OCI-M2 (cell line): ENCODE data around the gene PITPNC1.
"Not testable (repeated sequence)": the region's sequence is repeated elsewhere in the genome, so short reads cannot be mapped to it uniquely, and the experiment has no call there.

Source experiments
- DNase-seq: peaks from one replicate; lab custom pipeline; 2025; ENCODE audit not compliant: unreplicated experiment; lab: John Stamatoyannopoulos, UW

PITPNC1 gene

DNA sequence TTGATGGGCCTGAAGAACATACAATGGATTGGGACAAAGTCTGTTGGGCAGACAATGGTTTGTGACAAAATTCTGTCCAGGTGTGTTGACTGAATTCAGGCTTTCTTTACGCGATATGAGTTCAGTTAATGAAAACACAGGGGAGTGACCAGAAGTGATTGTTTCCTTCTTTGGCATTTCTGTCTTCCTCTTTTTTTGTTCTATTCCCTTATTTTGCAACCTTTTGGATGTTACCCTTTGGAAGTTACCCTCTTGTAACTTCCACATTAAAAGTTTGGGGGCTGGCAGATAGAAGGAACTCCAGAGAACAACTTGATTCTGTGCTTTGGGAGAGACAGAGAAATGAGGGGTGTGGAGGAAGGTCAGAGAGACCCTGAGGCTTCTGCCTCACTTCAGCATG is 126.7 kb downstream of the PITPNC1 start:
- DNase-seq: no peak

DNA sequence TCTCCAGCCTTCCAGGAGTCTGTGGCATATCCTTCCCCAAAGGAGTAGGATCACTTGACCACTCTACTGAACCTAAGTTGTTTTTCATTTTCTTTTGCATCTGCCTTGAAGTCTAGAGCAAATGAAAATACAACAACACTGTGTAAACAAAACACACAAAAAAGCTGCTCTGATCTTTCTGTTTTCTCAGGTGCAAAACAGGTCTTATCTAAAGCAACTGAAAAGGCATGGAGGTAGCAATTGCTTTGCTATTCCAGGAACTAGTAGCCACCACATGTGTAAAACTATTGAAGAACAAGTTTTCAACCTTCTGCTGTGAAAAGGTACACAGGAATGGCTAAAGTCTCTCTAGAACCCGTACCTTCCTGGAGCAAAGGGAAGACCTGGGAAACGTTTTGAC is 127.1 kb downstream of the PITPNC1 start:
- DNase-seq: no peak

DNA sequence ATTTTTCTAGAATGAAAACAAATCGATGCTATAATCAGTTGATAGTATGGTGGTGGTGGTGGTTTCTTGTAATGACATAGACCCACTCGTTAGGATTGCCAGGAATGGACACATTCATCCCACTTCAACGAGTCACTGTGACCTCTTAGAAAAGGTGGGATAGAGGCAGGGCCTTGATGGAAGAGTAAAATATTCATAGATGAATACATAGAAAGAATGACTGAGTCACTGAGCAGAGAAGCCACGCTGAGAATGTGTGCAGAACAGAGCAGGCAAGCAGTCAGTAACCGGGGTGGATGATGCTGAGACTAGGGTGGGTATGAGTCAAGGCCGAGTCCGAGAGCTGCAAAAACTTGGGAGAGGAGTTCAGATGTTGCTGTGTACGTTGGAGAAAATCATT is 129.9 kb downstream of the PITPNC1 start:
- DNase-seq: no peak

DNA sequence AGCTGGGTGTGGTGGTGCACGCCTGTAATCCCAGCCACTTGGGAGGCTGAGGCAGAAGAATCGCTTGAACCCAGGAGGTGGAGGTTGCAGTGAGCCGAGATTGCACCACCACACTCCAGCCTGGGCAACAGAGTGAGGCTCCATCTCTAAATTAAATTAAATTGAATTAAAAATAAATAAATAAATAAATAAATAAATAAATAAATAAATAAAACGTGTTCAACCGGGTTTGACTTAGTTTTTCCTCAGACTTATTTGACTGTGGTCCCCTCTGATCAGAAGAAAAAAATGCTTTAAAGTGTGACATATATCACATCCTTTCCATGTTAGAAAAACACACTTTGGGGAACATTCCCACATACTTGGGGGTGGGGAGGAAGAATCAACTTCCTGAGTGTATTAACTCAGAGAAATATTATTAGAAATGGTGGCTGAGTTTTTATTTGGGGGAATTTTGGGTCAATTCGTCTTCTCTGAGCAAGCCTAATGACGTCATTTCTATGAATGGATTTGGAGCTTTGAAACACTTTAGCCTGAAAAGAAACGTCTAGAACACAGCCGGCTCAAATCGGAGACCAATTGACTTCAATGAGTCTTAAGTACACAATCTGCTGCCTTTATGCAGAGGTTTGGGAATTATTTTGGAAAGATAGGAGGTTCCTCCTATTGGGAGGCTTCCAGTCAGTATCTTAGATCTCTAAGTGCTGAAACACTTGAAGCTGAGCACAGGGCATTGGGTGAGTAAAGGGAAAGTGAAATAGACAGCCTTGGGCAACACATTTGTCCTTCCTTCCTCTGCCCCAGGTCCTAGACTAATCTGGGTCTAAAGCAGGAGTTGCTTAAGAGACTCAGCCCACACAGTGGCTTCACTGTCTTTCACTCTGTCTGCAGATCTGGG is 132.6 kb downstream of the PITPNC1 start:
- no peak for DNase-seq

DNA sequence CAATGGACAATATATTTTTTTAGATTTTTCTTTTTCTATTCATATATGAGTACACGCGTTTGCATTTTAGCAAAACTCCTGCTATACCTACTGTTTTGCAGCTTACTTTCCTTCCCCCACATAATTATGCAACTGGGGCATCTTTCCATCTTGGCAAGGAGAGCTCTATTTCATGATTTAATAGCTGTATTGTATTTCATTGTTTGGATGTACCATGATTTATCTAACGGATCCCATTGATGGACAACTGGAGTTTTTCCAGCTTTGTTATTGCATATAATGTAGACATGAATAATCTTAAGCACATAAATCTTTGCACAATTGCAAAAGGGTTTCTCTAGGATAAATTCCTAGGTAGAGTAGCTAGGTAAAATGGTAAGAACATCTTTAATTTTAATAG is 133.9 kb downstream of the PITPNC1 start:
- DNase-seq: no peak

DNA sequence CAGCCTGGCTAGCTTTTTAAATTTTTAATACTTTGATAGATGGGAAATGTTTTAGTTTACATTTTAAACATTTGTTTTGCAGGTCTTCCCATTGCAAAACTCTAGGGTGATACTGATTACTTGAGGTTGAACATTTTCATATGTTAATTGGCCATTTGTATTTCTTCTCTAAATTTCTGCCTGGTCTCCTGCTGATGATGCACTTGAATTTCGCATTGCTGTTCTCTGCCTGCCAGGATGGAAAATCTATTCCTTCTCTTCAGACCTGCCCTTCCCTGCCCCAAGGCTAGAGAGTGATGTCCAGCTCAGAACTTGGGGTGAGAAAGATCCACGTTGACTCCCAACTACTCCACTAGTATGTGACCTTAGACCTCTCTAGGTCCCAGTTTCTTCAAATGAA is 134.7 kb downstream of the PITPNC1 start:
- DNase-seq: no peak

DNA sequence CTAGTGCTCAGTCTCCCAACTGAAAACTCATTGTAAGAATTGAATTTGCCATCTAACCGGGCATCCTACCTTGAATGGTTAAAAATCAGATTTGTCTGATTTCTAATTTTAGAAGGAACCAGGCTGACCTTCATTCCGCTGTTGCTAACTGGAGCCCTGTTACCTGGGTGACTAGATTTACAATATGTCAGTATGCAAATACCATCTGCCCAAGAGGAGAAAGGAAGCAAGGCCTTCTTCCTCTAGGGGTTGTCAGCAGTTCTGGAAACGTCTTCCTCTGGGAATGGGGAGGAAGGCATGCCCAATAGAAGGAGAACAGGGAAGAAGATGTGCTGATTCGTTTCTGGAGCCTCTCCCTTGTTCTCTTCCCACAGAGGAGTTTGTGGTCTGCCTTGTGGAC is 137.9 kb downstream of the PITPNC1 start:
- no peak for DNase-seq

DNA sequence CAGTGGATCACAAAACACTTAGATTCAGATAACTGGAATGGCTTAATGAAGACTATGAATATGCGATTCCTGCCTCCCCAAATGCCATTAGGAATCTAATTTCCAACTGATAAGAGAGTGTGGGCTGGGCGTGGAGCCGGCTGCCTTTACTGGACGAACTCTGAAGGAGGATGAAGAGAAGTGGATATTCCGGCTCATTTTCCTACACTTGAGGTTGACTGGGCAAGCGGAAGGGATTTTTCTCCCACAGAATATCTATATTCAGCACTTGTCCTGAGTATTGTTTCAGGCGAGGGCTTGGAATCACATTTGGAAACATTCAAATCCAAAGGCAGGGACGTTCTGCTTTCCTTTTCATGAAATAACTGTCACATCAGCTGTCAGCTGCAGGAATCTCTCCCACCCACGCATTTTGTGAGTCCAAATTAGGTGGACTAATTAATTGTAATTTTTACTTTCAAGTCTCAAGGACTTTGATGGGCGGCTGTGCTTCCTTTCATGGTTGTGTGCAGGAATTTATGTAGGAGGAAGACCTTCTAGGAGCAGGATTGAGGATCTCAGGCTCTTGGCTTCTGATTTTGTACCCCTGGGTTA is 138.5 kb downstream of the PITPNC1 start:
- DNase-seq: no peak

DNA sequence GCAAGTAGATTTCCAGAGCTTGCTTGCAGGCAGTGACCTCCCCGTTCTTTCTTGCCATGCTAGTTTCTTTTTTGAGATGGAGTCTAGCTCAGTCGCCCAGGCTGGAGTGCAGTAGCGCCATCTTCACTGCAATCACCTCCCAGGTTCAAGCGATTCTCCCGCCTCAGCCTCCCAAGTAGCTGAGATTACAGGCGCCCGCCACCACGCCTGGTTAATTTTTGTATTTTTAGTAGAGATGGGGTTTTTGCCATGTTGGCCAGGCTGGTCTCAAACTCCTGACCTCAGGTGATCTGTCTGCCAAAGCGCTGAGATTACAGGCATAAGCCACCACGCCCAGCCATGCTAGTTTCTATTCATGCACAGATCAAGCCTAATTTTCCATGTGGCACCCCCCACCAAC is 139.5 kb downstream of the PITPNC1 start:
- not testable (repeated sequence) for DNase-seq

DNA sequence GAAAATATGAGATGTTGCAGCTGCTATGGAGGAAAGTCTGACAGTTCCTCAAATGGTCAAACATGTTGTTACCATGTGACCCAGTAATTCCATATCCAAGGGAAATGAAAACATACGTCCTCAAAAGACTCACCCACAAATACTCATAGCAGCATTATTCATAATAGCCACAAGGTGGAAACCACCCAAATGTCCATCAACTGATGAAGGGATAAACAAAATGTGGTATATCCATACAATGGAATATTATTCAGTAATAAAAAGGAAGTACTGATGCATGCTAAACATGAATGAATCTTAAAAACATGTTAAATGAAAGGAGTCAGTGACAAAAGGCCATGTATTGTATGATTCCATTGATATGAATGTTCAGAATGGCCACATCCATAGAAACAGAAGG is 140.2 kb downstream of the PITPNC1 start:
- DNase-seq: no peak

DNA sequence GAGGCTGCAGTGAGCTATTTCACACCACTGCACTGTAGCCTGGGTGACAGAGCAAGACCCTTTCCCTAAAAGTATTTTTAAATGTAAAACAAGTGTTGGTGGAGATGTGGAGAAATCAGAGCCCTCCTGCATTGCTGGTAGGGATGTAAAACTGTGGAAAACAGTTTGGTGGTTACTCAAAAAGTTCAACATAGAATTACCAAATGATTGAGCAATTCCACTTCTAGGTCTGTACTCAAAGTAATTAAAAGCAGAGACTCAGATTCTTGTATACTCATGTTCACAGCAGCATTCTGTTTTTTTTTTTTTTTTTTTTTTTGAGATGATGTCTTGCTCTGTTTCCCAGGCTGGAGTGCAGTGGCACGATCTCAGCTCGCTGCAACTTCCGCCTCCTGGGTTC is 141.8 kb downstream of the PITPNC1 start:
- DNase-seq: no peak

DNA sequence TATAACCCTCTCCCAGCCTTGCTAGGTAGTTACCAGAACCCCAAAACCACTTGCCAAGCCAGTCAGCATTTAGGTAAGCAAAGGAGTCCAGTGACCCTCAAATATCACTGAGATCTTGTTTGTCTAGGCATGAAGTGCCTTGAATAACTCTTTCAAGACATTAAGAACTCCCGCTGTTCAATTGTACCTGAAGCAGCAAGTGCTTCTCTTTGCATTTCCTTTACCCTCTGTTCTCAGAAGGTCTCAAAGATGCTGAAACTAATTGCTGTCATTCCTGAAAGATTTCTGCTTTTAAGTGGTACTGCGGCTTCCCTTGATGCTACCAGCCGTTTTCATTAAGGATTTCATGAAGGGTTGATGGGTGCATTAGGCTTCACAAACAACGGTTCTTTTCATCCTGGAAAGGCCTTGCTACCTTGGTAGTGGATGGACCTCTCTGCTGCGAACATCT is 142.7 kb downstream of the PITPNC1 start:
- DNase-seq: no peak

DNA sequence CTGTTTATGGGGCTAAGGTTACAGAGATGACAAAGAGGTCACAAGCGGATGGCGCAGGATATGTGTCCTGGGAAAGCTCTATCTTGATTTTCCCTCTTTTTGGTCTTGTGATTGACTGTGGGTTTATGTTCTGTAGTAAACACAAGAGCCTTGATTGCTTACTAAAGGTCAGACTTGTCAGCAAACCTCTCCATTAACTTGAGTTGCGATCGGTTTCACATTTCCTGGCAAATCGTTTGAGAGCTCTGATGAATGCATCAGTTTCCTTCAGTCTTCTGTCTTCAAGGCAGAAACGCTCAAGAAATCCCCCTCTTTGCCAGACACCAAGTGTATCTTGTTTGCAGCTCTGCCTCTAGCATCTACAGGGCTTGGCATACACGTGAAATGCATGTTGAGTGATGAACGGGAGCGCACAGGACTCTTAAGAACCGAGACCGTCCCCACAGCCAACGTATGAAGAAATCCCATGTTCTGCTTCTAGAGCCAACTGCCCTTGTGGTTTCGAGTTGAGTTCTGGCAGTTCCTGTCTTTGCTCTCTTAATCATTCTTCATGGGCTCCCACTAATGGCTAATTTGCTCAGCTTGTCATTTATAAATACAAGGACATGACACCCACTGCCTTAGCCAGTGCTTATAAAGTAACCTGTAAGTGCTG is 143.3 kb downstream of the PITPNC1 start:
- DNase-seq: no peak

DNA sequence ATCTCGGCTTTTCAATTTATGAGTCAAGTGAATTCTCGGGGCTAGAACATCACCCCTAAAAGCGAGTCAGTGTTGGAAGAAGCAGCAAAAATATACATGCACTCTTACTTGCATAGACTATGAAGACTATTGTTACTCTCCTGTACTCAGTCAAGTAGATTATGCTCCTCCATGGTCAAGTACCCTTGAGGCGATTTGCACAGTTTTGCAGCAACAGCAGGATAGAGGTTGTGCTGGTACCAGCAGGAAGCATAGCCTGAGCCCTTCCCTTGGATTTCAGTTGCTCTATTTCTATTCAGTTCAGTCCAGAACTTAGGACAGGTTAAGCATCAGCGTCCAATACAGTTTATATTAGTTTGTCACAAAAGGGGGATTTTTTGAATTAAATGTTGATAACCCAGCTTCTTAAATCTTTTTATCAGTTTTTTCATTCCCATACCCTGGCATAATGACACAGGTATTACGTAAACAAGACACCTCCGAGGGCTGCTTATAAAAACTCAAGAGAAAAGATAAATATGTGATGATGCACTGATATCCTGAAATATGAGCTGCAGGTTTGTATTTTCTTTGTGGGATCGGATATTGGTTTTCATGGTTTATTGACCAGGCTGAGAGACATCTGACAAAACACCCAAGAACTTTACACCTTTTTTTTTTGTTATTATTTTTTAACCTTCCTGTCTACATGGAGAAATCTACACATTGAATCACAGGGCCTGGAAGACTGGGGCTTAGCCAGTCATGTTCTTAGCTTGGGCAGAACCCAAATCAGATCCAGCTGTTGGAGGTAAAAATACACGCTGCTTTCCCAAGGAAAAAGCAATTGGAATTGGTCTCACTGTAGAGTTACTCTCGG is 144.1 kb downstream of the PITPNC1 start:
- no peak for DNase-seq

DNA sequence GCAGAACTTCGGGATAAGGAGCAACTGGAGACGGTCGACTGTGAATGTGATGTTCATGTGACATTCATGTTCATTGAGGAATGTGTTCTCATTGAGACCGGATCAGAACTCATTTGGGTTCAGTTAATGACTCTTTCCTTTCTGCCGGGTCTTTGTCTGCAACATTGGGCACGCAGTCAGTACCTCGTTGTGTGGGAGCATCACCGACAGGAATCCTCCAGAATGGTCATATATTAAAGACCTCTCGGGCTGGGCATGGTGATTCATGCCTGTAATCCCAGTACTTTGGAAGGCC is 144.6 kb downstream of the PITPNC1 start:
- no peak for DNase-seq

DNA sequence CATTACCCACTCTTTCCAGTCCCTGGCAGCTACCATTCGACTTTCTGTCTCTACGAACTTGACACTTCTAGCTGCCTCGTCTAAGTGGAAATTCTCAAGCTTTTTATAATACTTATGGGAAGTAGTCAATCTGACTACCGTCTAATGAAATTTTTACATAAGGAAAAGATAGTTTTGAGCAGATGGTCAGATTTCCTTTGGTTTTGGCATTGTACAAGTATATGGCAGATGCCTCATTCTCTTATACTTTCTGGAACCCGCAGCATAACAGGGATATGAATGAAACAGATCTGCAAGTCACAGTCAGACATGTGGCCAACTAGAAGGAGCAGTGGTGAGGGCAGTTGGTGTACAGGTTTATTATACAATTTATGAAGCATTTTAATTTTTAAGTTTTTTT is 146.0 kb downstream of the PITPNC1 start:
- DNase-seq: no peak

DNA sequence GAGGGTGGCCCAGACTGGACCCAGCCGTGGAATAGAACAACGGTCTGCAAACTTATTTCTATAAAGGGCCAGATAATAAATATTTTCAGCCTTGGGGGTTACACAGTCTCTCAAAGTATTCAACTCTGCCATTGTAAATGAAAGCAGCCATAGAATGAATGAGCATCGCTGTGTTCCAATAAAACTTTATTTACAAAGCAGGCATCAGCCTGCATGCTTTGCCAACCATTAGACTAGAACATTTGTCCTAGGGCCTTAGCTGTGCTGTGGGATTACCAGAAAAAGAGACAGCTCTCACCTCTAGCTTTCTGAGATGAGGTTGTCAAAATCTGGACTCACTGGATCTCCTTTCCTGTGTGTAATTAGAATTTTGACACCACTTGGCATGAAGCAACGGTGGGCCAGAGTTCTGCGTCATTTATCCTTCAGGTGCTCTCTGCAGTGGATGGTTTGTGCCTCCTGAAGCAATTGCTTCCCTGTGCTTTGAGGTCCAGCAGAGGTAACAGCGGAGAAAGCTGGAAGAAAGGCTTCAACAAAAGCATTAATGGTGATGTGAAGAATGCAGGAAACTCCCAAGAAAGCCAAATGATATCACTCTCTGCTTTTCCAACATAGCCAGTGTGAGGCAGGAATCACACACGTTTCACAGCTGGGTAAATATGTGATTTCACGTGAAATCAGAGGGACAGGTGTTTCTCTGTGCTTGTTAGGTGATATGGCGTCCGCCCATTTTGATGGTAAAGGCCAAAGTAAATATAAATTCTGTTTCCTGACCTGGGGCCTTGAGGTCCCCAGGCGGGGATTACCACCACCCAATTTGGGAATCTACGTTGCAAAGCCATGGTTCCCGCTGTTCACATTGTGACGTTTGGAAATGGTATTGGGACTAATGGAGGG is 148.4 kb downstream of the PITPNC1 start:
- DNase-seq: no peak

DNA sequence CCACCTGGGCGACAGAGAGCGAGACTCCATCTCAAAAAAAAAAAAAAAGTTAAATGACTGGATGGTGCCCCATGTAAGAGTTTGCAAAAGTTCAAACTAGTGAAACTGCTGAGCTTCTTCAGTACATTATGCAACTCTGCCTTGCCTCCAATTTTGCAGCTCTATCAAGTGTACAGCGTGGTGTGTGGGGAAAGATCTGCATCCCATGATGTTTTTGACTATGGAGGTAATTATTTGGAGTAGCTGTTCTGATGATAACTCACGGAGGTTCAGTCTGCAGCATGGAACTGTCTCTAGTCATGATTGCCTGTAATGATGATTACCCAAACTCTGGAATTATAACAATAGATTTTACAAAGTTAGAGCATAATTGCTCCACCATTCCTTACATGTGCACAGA is 149.6 kb downstream of the PITPNC1 start:
- no peak for DNase-seq

DNA sequence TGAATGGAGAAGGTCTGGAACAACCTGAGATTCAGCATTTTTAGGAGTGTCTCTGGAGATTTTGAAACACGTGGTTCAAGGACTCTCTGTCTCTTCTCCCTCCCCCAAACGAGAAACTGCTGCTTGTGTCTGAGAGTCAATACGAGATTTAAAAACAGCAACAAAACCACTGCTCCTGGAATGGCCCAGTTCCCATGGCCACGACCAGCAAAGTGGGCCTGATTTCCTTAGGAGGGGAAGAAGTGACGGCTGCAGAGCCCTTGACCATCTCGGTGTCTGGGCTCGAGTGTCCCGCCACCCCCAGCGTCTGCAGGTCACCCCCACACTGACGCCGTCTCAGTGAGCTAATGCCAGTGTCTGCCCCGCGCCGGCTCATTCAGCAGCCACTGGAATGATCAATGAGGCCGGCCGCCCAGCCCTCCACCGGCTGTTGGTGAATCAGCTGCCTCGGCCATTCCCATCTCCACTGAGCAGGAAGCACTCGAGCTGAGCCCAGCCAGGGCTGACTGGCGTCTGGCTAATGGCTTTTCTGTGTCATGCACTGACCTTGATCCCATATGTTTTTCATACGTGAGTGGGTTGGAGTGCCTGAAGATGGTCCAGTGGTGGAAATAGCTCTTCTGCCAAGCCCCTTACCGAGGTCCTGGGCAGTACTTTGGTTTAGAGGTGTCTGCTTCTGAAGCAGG is 151.8 kb downstream of the PITPNC1 start:
- no peak for DNase-seq

DNA sequence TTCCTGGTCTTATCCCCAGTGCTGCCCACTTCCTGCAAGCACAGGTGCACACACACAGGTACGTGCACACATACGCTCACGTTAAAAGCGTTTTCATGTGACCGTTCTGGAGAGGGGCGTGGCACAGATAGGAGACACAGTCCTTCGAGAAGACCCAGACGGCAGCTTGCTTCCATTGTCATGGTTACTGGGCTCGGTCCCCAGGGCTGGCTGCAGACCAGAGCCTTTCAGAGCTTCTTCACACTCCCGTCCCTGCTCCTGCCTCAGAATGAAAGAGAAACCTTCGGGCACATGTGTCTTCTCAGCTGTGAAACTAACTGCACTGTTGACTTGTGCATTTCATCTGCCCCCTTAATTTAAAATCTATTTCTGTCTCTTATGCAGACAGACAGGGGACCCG is 154.2 kb downstream of the PITPNC1 start:
- DNase-seq: no peak
